H1 (cell line): ENCODE data around the gene ARNT2. TPM values are rescaled to one million over a fixed set of nuclear protein-coding genes. Genes with fewer than 3 reads are reported as not detected.

Source experiments
- CTCF ChIA-PET: fragments of 300-600 bp; sonication (Branson Sonifier 250); formaldehyde crosslinking; loops from one replicate; lab custom pipeline; 2021; ENCODE audit not compliant: partially characterized antibody; lab: Charles Lee
- POLR2A ChIA-PET: fragments of 300-600 bp; sonication (Branson Sonifier 250); formaldehyde crosslinking; loops from one replicate; lab custom pipeline; 2021; ENCODE audit warnings: inconsistent platforms; ENCODE audit not compliant: partially characterized antibody; lab: Charles Lee
- DNase-seq, 2 experiments: peaks; one replicate each; pipeline versions ENCODE4 v3.0.0 to v3.0.0-alpha.2; 2010 to 2022; ENCODE audit warnings: low spot score in 2 of 2, low read depth in 1 of 2, mixed read lengths in 1 of 2
- FAIRE-seq: peaks from 2 replicates; lab custom pipeline; 2011; peaks lifted over from hg19 to GRCh38; lab: Jason Lieb, UNC
- H2AFZ ChIP-seq: 2 replicates; pipeline ENCODE4 v1.8.1; 2012; ENCODE audit warnings: low read length, inconsistent platforms
- H2AK5ac ChIP-seq: 2 replicates; pipeline ENCODE4 v1.6.1; 2013; ENCODE audit warnings: low read depth, low read length
- H2BK120ac ChIP-seq: replicated peaks from 2 replicates; pipeline ENCODE3; 2013; ENCODE audit warnings: low read depth, low read length, inconsistent platforms
- H2BK12ac ChIP-seq: 2 replicates; pipeline ENCODE4 v1.6.1; 2013; ENCODE audit warnings: low read depth, low read length
- H2BK15ac ChIP-seq: 2 replicates; pipeline ENCODE4 v1.6.1; 2013; ENCODE audit warnings: low read length
- H2BK20ac ChIP-seq: 2 replicates; pipeline ENCODE4 v1.6.1; 2013; ENCODE audit warnings: low read length
- H2BK5ac ChIP-seq: 2 replicates; pipeline ENCODE4 v1.6.1; 2013; ENCODE audit warnings: low read depth, low read length
- H3K14ac ChIP-seq: 2 replicates; pipeline ENCODE4 v1.6.1; 2013; ENCODE audit warnings: inconsistent platforms; ENCODE audit not compliant: insufficient read length
- H3K18ac ChIP-seq: 2 replicates; pipeline ENCODE4 v1.6.1; 2013; ENCODE audit warnings: low read length; ENCODE audit errors: extremely low read depth
- H3K23ac ChIP-seq: 2 replicates; pipeline ENCODE4 v1.6.1; 2013; ENCODE audit warnings: inconsistent platforms; ENCODE audit not compliant: insufficient read length
- H3K23me2 ChIP-seq: 2 replicates; pipeline ENCODE4 v1.6.1; 2013; ENCODE audit warnings: low read depth, low read length
- H3K27ac ChIP-seq: 2 replicates; pipeline ENCODE4 v1.6.1; 2011; ENCODE audit warnings: low read depth, low read length, inconsistent platforms
- H3K27me3 ChIP-seq, 4 experiments: replicated peaks in 1 of 4; 1 replicate in 1 of 4; 2 replicates in 3 of 4; pipeline versions ENCODE4 v1.6.1 to v1.8.1; 2011 to 2013; ENCODE audit warnings: low read length in 3 of 4, mild to moderate bottlenecking in 3 of 4, inconsistent platforms in 2 of 4, mixed read lengths in 2 of 4, moderate library complexity in 1 of 4; ENCODE audit not compliant: control insufficient read depth in 3 of 4, insufficient read depth in 3 of 4; ENCODE audit errors: extremely low read depth in 1 of 4
- H3K36me3 ChIP-seq, 4 experiments: 2 replicates each; pipeline versions ENCODE4 v1.6.1 to v1.8.1; 2011 to 2013; ENCODE audit warnings: mild to moderate bottlenecking in 4 of 4, low read length in 3 of 4, moderate library complexity in 2 of 4, control low read depth in 1 of 4, inconsistent platforms in 1 of 4; ENCODE audit not compliant: insufficient read depth in 4 of 4, control insufficient read depth in 2 of 4
- H3K4ac ChIP-seq: replicated peaks from 2 replicates; pipeline ENCODE3; 2013; ENCODE audit warnings: low read length, low read depth, mixed read lengths, inconsistent platforms; ENCODE audit not compliant: insufficient read length
- H3K4me1 ChIP-seq, 4 experiments: replicated peaks in 1 of 4; 1 replicate in 1 of 4; 2 replicates in 3 of 4; pipeline versions ENCODE4 v1.6.1 to v1.8.1; 2011 to 2013; ENCODE audit warnings: low read length in 3 of 4, inconsistent platforms in 2 of 4, mixed read lengths in 1 of 4; ENCODE audit not compliant: insufficient read depth in 4 of 4, control insufficient read depth in 3 of 4
- H3K4me2 ChIP-seq, 2 experiments: 2 replicates each; pipeline versions ENCODE4 v1.6.1 to v1.8.1; 2011 to 2013; ENCODE audit warnings: low read depth in 2 of 2, low read length in 2 of 2, control low read depth in 1 of 2, inconsistent platforms in 1 of 2, mild to moderate bottlenecking in 1 of 2; ENCODE audit not compliant: insufficient read depth in 1 of 2
- H3K4me3 ChIP-seq, 4 experiments: fragments of 200-600, 300-600 bp in 1 of 4; sonication (generic), shearing (Covaris generic), sonication (Bioruptor Twin) in 1 of 4; 2 replicates each; pipeline versions ENCODE4 v1.5.1 to v1.8.1; 2011 to 2016; ENCODE audit warnings: low read length in 4 of 4, low read depth in 3 of 4, control low read depth in 2 of 4, inconsistent platforms in 2 of 4, mild to moderate bottlenecking in 2 of 4, mixed read lengths in 1 of 4, moderate library complexity in 1 of 4; ENCODE audit not compliant: insufficient read depth in 2 of 4; ENCODE audit errors: extremely low read depth in 1 of 4
- H3K56ac ChIP-seq: replicated peaks from 2 replicates; pipeline ENCODE3; 2013; ENCODE audit warnings: low read depth, mild to moderate bottlenecking, mixed read lengths, low read length, inconsistent platforms; ENCODE audit not compliant: insufficient read length
- H3K79me1 ChIP-seq: 2 replicates; pipeline ENCODE4 v1.6.1; 2013; ENCODE audit warnings: low read depth, low read length, control low read depth
- H3K79me2 ChIP-seq, 2 experiments: 2 replicates each; pipeline versions ENCODE4 v1.6.1 to v1.8.1; 2012 to 2013; ENCODE audit warnings: low read length in 2 of 2, mild to moderate bottlenecking in 2 of 2, inconsistent platforms in 1 of 2; ENCODE audit not compliant: insufficient read depth in 2 of 2, control insufficient read depth in 1 of 2
- H3K9ac ChIP-seq, 4 experiments: replicated peaks in 1 of 4; 1 replicate in 1 of 4; 2 replicates in 3 of 4; pipeline versions ENCODE4 v1.6.1 to v1.8.1; 2011 to 2013; ENCODE audit warnings: low read depth in 3 of 4, low read length in 3 of 4, control low read depth in 2 of 4, mild to moderate bottlenecking in 2 of 4, moderate library complexity in 2 of 4, inconsistent platforms in 1 of 4; ENCODE audit errors: extremely low read depth in 1 of 4
- H3K9me3 ChIP-seq, 2 experiments: 2 replicates each; pipeline versions ENCODE4 v1.6.1 to v1.8.1; 2012 to 2013; ENCODE audit warnings: mild to moderate bottlenecking in 2 of 2, moderate library complexity in 2 of 2, control low read depth in 1 of 2, inconsistent platforms in 1 of 2, low read depth in 1 of 2, low read length in 1 of 2, mixed read lengths in 1 of 2; ENCODE audit not compliant: insufficient read depth in 2 of 2
- H4K20me1 ChIP-seq, 2 experiments: replicated peaks in 1 of 2; 2 replicates each; pipeline versions ENCODE3 to v1.8.1; 2011 to 2013; ENCODE audit warnings: inconsistent platforms in 2 of 2, low read length in 2 of 2, mild to moderate bottlenecking in 1 of 2; ENCODE audit not compliant: insufficient read depth in 2 of 2, control insufficient read depth in 1 of 2
- H4K5ac ChIP-seq: 2 replicates; pipeline ENCODE4 v1.6.1; 2013; ENCODE audit warnings: low read length, low read depth, mixed read lengths, inconsistent platforms; ENCODE audit not compliant: insufficient read length
- H4K8ac ChIP-seq: 2 replicates; pipeline ENCODE4 v1.8.0; 2013; ENCODE audit warnings: mild to moderate bottlenecking, moderate library complexity, low read length, inconsistent platforms; ENCODE audit not compliant: insufficient read depth; ENCODE audit errors: extremely low read depth
- H4K91ac ChIP-seq: replicated peaks from 2 replicates; pipeline ENCODE3; 2013; ENCODE audit warnings: low read length, mixed read lengths, inconsistent platforms; ENCODE audit not compliant: insufficient read length
- EGR1 ChIP-seq: IDR thresholded peaks from 2 replicates; pipeline ENCODE4 v1.6.1; 2011; ENCODE audit warnings: low read depth, low read length, borderline replicate concordance
- EZH2 ChIP-seq: fragments of 200-600 bp; sonication (generic); IDR thresholded peaks from 2 replicates; pipeline ENCODE4 v1.7.1; 2012; ENCODE audit warnings: low read depth, mild to moderate bottlenecking, moderate library complexity, low read length, inconsistent platforms; ENCODE audit not compliant: severe bottlenecking
- GABPA ChIP-seq: IDR thresholded peaks from 2 replicates; pipeline ENCODE4 v1.6.1; 2011; ENCODE audit warnings: mild to moderate bottlenecking, low read length, moderate library complexity, borderline replicate concordance; ENCODE audit not compliant: insufficient read depth
- HDAC2 ChIP-seq, 2 experiments: fragments of 300-600 bp in 1 of 2; sonication (generic) in 1 of 2; IDR thresholded peaks; 2 replicates each; pipeline ENCODE4 v1.6.1; 2011 to 2012; ENCODE audit warnings: low read depth in 2 of 2, low read length in 2 of 2, mild to moderate bottlenecking in 2 of 2, moderate library complexity in 2 of 2, borderline replicate concordance in 1 of 2, inconsistent platforms in 1 of 2
- MAFK ChIP-seq: IDR thresholded peaks from 2 replicates; pipeline ENCODE4 v1.6.1; 2012; ENCODE audit warnings: low read depth, mild to moderate bottlenecking, improper control_type of control experiment, low read length
- PHF8 ChIP-seq: fragments of 200-600 bp; sonication (generic); conservative IDR thresholded peaks from 2 replicates; pipeline ENCODE4 v1.7.1; 2012; ENCODE audit warnings: low read depth, mild to moderate bottlenecking, inconsistent platforms, low read length, moderate library complexity
- POLR2AphosphoS5 ChIP-seq: IDR thresholded peaks from 2 replicates; pipeline ENCODE4 v1.6.1; 2011; ENCODE audit warnings: low read depth, low read length
- RXRA ChIP-seq: IDR thresholded peaks from 2 replicates; pipeline ENCODE4 v1.6.1; 2011; ENCODE audit warnings: low read depth, mild to moderate bottlenecking, low read length, moderate library complexity; ENCODE audit not compliant: insufficient read depth
- SIRT6 ChIP-seq: IDR thresholded peaks from one replicate; pipeline ENCODE4 v1.7.1; 2012; ENCODE audit warnings: low read length, inconsistent platforms
- SP2 ChIP-seq: IDR thresholded peaks from 2 replicates; pipeline ENCODE4 v1.6.1; 2012; ENCODE audit warnings: mild to moderate bottlenecking, low read length, inconsistent platforms
- SRF ChIP-seq: IDR thresholded peaks from 2 replicates; pipeline ENCODE4 v1.6.1; 2011; ENCODE audit warnings: mild to moderate bottlenecking, low read depth, low read length, moderate library complexity
- TBP ChIP-seq: IDR thresholded peaks from 2 replicates; pipeline ENCODE4 v1.6.1; 2011; ENCODE audit warnings: low read depth, low read length, improper control_type of control experiment
- TCF12 ChIP-seq: IDR thresholded peaks from 2 replicates; pipeline ENCODE4 v1.6.1; 2011; ENCODE audit warnings: low read depth, mild to moderate bottlenecking, low read length
- YY1 ChIP-seq: IDR thresholded peaks from 2 replicates; pipeline ENCODE4 v1.6.1; 2011; ENCODE audit warnings: low read depth, mild to moderate bottlenecking, low read length
- ZNF274 ChIP-seq: IDR thresholded peaks from 2 replicates; pipeline ENCODE4 v1.7.0; 2012; ENCODE audit warnings: low read length, borderline replicate concordance; ENCODE audit errors: extremely low read depth
- WGBS, 2 experiments: shearing (Covaris generic) in 1 of 2; methylation state at CpG; one replicate each; pipeline versions ENCODE4 v1.1.6 to v1.1.7; 2013 to 2015; ENCODE audit warnings: low lambda C conversion rate in 2 of 2, mixed read lengths in 2 of 2, inconsistent platforms in 1 of 2, low coverage in 1 of 2, missing lambda C conversion rate in 1 of 2; ENCODE audit not compliant: insufficient replicate concordance in 2 of 2, insufficient coverage in 1 of 2, insufficient read length in 1 of 2; ENCODE audit errors: extremely low coverage in 1 of 2, missing lambda C conversion rate in 1 of 2; 5-methylcytosine and 5-hydroxymethylcytosine counted together
- polyA plus RNA-seq, 7 experiments: library from polyadenylated mRNA; depleted of rRNA in 3 of 7; stranded (reverse) in 5 of 7; unstranded in 2 of 7; fragments of >200 nt in 5 of 7; fragments of 200-250 nt in 2 of 7; gene quantifications; 1 replicate in 5 of 7; 2 replicates in 1 of 7; 4 replicates in 1 of 7; pipeline versions ENCODE4 v1.2.1 to v1.2.3, GENCODE V29; 2011 to 2013; ENCODE audit warnings: missing spikeins in 2 of 7, mixed read lengths in 2 of 7
- total RNA-seq: library from RNA; stranded (reverse); fragmentation: NEBNext Ultra II Directional; extraction: Animal tissue kit (Norgen Biotek cat#: 25700); gene quantifications from 2 replicates; pipeline ENCODE4 v1.2.1, GENCODE V29; 2021

ARNT2 gene
- total and polyA plus RNA-seq, 2 of the 8 experiments (the other 6 are each of a cell fraction or from before 2014, with no cell fraction given) = 9.5 to 14.6 TPM

DNA sequence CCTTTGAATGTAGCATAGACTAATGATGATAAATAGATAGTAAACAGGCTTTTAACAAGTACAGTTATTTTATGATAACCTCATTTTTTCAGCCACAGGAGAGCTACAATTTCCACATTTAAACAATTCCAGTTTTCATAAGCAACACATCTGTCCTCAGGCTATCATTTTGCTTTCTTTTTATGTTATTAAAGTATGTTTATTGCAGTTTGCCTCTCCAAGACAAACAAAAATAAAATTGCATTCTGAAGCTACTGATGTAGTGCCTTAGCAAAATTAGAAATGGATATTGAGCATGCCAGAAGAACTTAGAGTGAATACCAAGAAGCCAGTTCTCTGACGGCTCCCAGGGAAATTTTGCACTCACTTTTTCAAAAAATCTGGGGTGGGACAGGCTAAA, 150.4 kb downstream of the ARNT2 start:
- no peaks in the 10 kb centered on the region for H4K20me1 ChIP-seq
- H4K8ac ChIP-seq = no peak overlapping the region
- H4K5ac ChIP-seq = no peak overlapping the region
- DNase-seq (no peak), FAIRE-seq (no peak)
- H2BK5ac ChIP-seq = no peak overlapping the region
- H2AFZ ChIP-seq = no peak overlapping the region
- no peak overlapping the region for H2BK120ac ChIP-seq
- H3K79me2 ChIP-seq = no peaks in the 10 kb centered on the region
- no peak overlapping the region for H3K4me3 ChIP-seq
- H3K14ac ChIP-seq = no peak overlapping the region
- ChIA-PET CTCF (interaction anchor here (1.4 to 2.5 kb wide), 2 partner anchors 13 to 98 kb away, joined by 5 to 7 read pairs; no protein-coding TSS in a partner anchor), POLR2A (no interaction called here)
- H2AK5ac ChIP-seq = no peak overlapping the region
- no peak overlapping the region for H3K56ac ChIP-seq
- H3K23me2 ChIP-seq = no peaks in the 10 kb centered on the region; the same call in 1 of the 2 replicates
- no peak overlapping the region for H3K23ac ChIP-seq
- H2BK15ac ChIP-seq = no peak overlapping the region
- H3K4me2 ChIP-seq = no peak overlapping the region
- H3K79me1 ChIP-seq = no peaks in the 10 kb centered on the region
- no peaks in the 10 kb centered on the region for H3K9me3 ChIP-seq
- no peak overlapping the region for H2BK20ac ChIP-seq
- H3K4ac ChIP-seq = no peak overlapping the region
- H4K91ac ChIP-seq = no peak overlapping the region
- no peaks in the 10 kb centered on the region for H3K4me1 ChIP-seq
- H3K27ac ChIP-seq = no peak overlapping the region
- no peak overlapping the region for H3K18ac ChIP-seq
- H3K9ac ChIP-seq = no peak overlapping the region
- H2BK12ac ChIP-seq = no peak overlapping the region
- WGBS, 2 experiments = 88% methylated on average over 1 of the region's 1 CpG; no CpG with 5 or more reads in 1 of the 2 experiments
- H3K27me3 ChIP-seq = no peaks in the 10 kb centered on the region
- H3K36me3 ChIP-seq = peaks cover 0 to 2% (median 0%) of the 10 kb centered on the region in 4 experiments; a peak in 1 of 8 replicates
- no peak for TF ChIP-seq RXRA
- TF ChIP-seq HDAC2 (IDR thresholded peaks at IDR 0.05; ENCODE audit: borderline replicate concordance in 1 of 2, low read depth in 2 of 2, low read length in 2 of 2) = no peak
- TF ChIP-seq MAFK = no peak
- no peak for TF ChIP-seq SP2
- TF ChIP-seq TCF12 = no peak
- no peak for TF ChIP-seq GABPA
- no peak for TF ChIP-seq EZH2
- TF ChIP-seq SIRT6 = no peak
- no peak for TF ChIP-seq YY1
- no peak for TF ChIP-seq EGR1
- no peak for TF ChIP-seq SRF
- TF ChIP-seq ZNF274 = no peak
- no peak for TF ChIP-seq PHF8
- no peak for TF ChIP-seq POLR2AphosphoS5
- no peak for TF ChIP-seq TBP
